ENCODE data around the gene LDLRAD4. TPM values are rescaled to one million over a fixed set of nuclear protein-coding genes. Genes with fewer than 3 reads are reported as not detected.

LDLRAD4 gene
- total and polyA plus RNA-seq, 11 donors, result 10.4 to 44.0 (median 29.6) TPM

DNA sequence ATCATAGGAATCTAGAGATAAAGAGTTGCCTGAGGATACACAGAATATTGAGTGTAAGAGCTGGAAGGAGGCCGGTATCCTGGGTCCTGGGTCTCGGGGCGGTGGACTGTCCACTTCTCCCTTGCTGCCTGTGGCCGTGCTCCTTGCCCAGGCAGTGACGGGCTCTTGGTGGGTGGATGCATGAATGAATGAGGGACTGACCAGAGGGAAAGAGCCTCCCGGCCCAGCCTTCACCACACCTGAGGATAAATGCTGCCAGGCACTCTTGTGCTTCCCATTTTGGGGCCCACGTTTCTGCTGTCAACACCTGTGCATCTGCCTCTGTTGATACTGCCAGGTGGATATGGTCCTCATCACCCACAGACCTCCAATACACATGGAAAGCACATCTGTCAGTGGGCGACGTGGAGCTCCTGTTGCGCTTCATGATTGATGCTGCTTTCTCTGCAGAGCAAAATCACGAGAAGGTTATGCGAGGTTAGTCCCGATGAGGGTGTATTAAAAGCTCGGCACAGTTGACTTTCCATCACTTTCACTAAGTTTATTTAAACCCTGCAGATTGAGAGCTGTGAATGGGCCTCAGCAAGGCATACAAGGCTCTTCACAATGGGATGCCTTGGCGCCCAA, 211.4 kb downstream of the LDLRAD4 start:
- Histone ChIP-seq H3K4me1 (peaks cover 0 to 42% (median 27%) of the 10 kb centered on the region in 12 donors), H3K27me3 (no peaks in the 10 kb centered on the region), H3K36me3 (no peaks in the 10 kb centered on the region), H3K9me3 (no peaks in the 10 kb centered on the region), H3K27ac (no peak overlapping the region), H3K4me3 (no peak overlapping the region)
- no peak for TF ChIP-seq POLR2A (IDR thresholded peaks at IDR 0.05)
- TF ChIP-seq, protein P1, sequence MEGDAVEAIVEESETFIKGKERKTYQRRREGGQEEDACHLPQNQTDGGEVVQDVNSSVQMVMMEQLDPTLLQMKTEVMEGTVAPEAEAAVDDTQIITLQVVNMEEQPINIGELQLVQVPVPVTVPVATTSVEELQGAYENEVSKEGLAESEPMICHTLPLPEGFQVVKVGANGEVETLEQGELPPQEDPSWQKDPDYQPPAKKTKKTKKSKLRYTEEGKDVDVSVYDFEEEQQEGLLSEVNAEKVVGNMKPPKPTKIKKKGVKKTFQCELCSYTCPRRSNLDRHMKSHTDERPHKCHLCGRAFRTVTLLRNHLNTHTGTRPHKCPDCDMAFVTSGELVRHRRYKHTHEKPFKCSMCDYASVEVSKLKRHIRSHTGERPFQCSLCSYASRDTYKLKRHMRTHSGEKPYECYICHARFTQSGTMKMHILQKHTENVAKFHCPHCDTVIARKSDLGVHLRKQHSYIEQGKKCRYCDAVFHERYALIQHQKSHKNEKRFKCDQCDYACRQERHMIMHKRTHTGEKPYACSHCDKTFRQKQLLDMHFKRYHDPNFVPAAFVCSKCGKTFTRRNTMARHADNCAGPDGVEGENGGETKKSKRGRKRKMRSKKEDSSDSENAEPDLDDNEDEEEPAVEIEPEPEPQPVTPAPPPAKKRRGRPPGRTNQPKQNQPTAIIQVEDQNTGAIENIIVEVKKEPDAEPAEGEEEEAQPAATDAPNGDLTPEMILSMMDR (IDR thresholded peaks at IDR 0.05), result no peak
- WGBS, 4 donors, result 90 to 95% (median 91%) methylated on average over 13 to 15 of the region's 15 CpGs
- no peak for DNase-seq
- intact Hi-C loops (cut with DNase I), result loop anchor here in 2 of 10 donors (5.0 to 10.0 kb wide), 3 partner anchors 48 to 185 kb away; no protein-coding TSS in a partner anchor
- no peak for ATAC-seq

DNA sequence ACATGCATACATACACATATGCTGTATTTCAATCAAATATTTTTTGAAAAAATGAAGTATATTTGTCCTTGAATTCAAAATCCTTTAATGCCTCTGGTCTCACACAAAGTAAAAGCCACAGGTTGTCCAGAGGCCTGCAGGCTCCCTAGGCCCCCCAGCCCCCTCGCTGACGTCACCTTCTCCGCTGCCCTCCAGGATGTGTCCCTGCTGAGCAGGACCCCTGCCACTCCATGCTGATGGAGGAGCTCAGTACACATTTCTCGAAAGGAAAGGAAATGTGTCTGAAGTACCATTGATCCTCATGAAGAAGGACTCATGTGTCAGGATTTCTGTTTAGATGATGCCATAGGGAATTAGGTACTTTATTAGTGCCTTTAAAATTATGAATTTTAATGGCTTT, 212.1 kb downstream of the LDLRAD4 start:
- no peaks in the 10 kb centered on the region for H3K27me3 ChIP-seq
- H3K9me3 ChIP-seq, result no peaks in the 10 kb centered on the region
- 93 to 98% (median 94%) methylated on average over 4 of the region's 4 CpGs for WGBS, 4 donors
- no peak for TF ChIP-seq POLR2A (IDR thresholded peaks at IDR 0.05)
- TF ChIP-seq, protein P1 (IDR thresholded peaks at IDR 0.05), result no peak
- no peaks in the 10 kb centered on the region for H3K36me3 ChIP-seq
- no peak for DNase-seq
- H3K4me3 ChIP-seq, result no peak overlapping the region
- H3K27ac ChIP-seq, result no peak overlapping the region
- intact Hi-C loops (cut with DNase I), result loop anchor here in 1 of 10 donors (10.0 kb wide), 1 partner anchor 184 kb away; no protein-coding TSS in a partner anchor
- no peak for ATAC-seq
- H3K4me1 ChIP-seq, result peaks cover 0 to 44% (median 32%) of the 10 kb centered on the region in 12 donors

DNA sequence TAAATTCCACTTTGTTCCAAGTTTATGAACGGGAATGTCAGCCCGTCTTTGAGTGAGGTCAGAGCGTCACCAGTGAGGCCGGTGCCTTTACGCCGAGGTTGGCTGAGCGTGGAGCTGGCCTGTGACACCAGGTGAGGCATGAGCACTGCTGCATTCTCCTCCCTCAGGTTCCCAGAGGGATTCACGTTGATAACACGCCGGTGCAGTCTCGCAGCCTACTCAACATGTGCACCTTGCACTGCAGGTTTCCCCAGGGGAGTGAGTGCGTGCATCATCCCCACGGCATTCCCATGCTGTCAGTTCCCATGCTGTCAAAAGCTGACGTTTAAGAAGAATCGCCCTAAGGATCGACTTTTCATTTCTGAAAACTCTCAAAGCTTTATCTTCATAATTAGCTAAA, 213.3 kb downstream of the LDLRAD4 start:
- H3K4me1 ChIP-seq, result peaks cover 0 to 50% (median 32%) of the 10 kb centered on the region in 12 donors
- DNase-seq, result no peak
- H3K9me3 ChIP-seq, result no peaks in the 10 kb centered on the region
- ATAC-seq, result no peak
- intact Hi-C loops (cut with DNase I), result loop anchor here in 1 of 10 donors (10.0 kb wide), 1 partner anchor 183 kb away; no protein-coding TSS in a partner anchor
- WGBS, 4 donors, result 90 to 96% (median 93%) methylated on average over 14 to 16 of the region's 16 CpGs
- H3K4me3 ChIP-seq, result no peak overlapping the region
- no peaks in the 10 kb centered on the region for H3K36me3 ChIP-seq
- no peaks in the 10 kb centered on the region for H3K27me3 ChIP-seq
- no peak overlapping the region for H3K27ac ChIP-seq
- TF ChIP-seq, protein P1 (IDR thresholded peaks at IDR 0.05), result no peak
- TF ChIP-seq POLR2A (IDR thresholded peaks at IDR 0.05), result no peak

DNA sequence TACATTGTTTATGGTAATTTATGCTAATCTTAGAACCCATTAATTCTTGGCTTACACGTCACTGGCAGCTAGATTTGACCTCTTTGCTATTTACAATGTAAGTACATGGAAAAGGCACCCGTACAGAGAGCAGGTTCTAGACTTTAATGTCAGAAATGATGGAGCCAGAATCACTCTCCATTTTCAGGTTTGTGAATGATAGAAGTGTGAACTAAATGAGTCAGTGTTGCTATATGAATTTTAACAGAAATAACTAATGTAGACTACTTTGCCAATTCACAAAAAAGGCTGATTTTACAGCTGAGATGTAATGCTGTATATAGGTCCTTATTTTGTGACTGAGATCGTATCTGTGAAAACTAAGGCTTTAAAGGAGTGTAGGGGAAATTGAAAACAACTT, 214.6 kb downstream of the LDLRAD4 start:
- Histone ChIP-seq H3K4me3 (no peak overlapping the region), H3K9me3 (no peaks in the 10 kb centered on the region), H3K27ac (no peak overlapping the region), H3K27me3 (no peaks in the 10 kb centered on the region), H3K36me3 (no peaks in the 10 kb centered on the region), H3K4me1 (peaks cover 0 to 50% (median 30%) of the 10 kb centered on the region in 12 donors)
- no peak for ATAC-seq
- no peak for DNase-seq
- TF ChIP-seq, protein P1 (IDR thresholded peaks at IDR 0.05), result no peak
- TF ChIP-seq POLR2A (IDR thresholded peaks at IDR 0.05), result no peak
- intact Hi-C loops (cut with DNase I), result loop anchor here in 1 of 10 donors (10.0 kb wide), 1 partner anchor 182 kb away; no protein-coding TSS in a partner anchor
- 84 to 92% (median 86%) methylated on average over 3 of the region's 3 CpGs for WGBS, 4 donors
